ENCODE data around the gene FOXN4.
A peak's percentile ranks its signal among the peaks of the same experiment; 100 is the strongest.

Gene FOXN4

DNA sequence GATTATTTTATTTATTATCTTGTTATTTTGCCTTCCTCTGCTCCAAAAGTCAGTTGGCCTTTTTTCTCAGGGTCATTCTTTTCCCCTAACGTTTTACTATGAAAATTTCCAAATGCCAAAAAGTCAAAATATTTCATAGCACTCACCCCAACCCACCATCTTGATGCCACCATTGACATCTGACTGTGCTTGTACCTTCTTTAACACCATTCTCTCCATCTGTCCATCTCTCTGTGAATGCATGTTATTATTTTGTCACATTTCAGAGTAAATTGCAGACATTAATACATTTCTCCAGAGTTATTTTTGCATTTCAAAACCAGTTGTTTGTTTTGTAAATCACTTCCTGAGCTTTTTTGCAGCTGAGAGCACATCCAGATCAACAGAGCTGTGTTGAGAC is 38.6 kb downstream of the FOXN4 start:
- H3K14ac ChIP-seq (ENCODE audit: low read length): no peak overlapping the region
- no peak overlapping the region for H2BK15ac ChIP-seq (ENCODE audit: low read length)
- H2AFZ ChIP-seq (ENCODE audit: low read length): no peak overlapping the region
- H2BK120ac ChIP-seq (ENCODE audit: low read depth, low read length): no peak overlapping the region
- no peak overlapping the region for H3K4me3 ChIP-seq (ENCODE audit: low read length in 2 of 2)
- no peak overlapping the region for H3K9ac ChIP-seq (ENCODE audit: low read depth, low read length, poor library complexity)
- no peak overlapping the region for H3K23ac ChIP-seq (ENCODE audit: low read depth, low read length, poor library complexity)
- H3K79me1 ChIP-seq (ENCODE audit: low read depth, low read length): no peaks in the 10 kb centered on the region
- H3K4me2 ChIP-seq (ENCODE audit: insufficient read depth, low read length, poor library complexity, severe bottlenecking): no peak overlapping the region
- H3K9me3 ChIP-seq (replicated peaks in 1 of 2; ENCODE audit: control insufficient read depth in 2 of 2, insufficient read depth in 1 of 2, low read depth in 1 of 2, low read length in 2 of 2): peaks cover 2 to 5% of the 10 kb centered on the region in 2 donors
- no peak for DNase-seq (ENCODE audit: low spot score)
- H4K91ac ChIP-seq (ENCODE audit: low read depth, low read length, poor library complexity): no peak overlapping the region
- no peak overlapping the region for H2AK5ac ChIP-seq (ENCODE audit: low read depth, low read length)
- no peak overlapping the region for H3K18ac ChIP-seq (ENCODE audit: low read length)
- H2BK5ac ChIP-seq (ENCODE audit: low read length): no peak overlapping the region
- H3K27ac ChIP-seq (replicated peaks; ENCODE audit: low read length): no peak overlapping the region
- no CpG with 5 or more reads among the region's 1 CpG for WGBS, 2 donors (ENCODE audit: extremely low coverage in 2 of 2, insufficient read length in 2 of 2, insufficient replicate concordance in 1 of 2)
- peaks cover 0 to 6% of the 10 kb centered on the region in 2 donors for H3K36me3 ChIP-seq (replicated peaks in 1 of 2; ENCODE audit: control insufficient read depth in 2 of 2, insufficient read depth in 2 of 2, low read length in 2 of 2)
- H3K27me3 ChIP-seq (ENCODE audit: control insufficient read depth in 3 of 3, insufficient read depth in 3 of 3, low read depth in 1 of 3, low read length in 3 of 3): peaks cover 0 to 10% (median 0%) of the 10 kb centered on the region in 3 experiments
- H3K4ac ChIP-seq (ENCODE audit: low read length): no peak overlapping the region
- no peak overlapping the region for H4K8ac ChIP-seq (ENCODE audit: low read depth, low read length)
- no peaks in the 10 kb centered on the region for H3K4me1 ChIP-seq (ENCODE audit: control insufficient read depth in 2 of 2, insufficient read depth in 1 of 2, low read depth in 1 of 2, low read length in 2 of 2)
- H2BK12ac ChIP-seq (ENCODE audit: low read length): no peak overlapping the region

DNA sequence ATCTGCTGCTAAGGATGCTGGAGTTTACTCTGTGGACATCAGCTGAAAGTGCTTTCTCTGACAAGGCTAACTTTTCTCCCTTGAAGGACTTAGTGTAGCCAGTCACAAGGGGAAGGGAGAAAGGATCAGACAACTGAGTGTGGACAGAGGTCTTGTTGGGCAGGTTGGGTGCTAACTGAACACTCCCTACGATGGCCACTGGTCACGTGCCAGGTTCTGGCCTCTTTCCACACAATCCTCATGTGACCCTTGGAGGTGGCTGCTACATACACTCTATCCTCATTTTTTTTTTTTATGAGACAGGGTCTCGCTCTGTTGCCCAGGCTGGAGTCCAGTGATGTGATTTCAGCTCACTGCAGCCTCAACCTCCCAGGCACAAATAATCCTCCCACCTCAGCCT is 39.7 kb downstream of the FOXN4 start:
- no peak overlapping the region for H3K4ac ChIP-seq (ENCODE audit: low read length)
- H2AK5ac ChIP-seq (ENCODE audit: low read depth, low read length): no peak overlapping the region
- no peaks in the 10 kb centered on the region for H3K79me1 ChIP-seq (ENCODE audit: low read depth, low read length)
- H4K91ac ChIP-seq (ENCODE audit: low read depth, low read length, poor library complexity): no peak overlapping the region
- no peak overlapping the region for H4K8ac ChIP-seq (ENCODE audit: low read depth, low read length)
- no peak overlapping the region for H3K9ac ChIP-seq (ENCODE audit: low read depth, low read length, poor library complexity)
- H3K4me2 ChIP-seq (ENCODE audit: insufficient read depth, low read length, poor library complexity, severe bottlenecking): no peak overlapping the region
- H2BK15ac ChIP-seq (ENCODE audit: low read length): no peak overlapping the region
- H3K4me3 ChIP-seq (ENCODE audit: low read length in 2 of 2): no peak overlapping the region
- no peak for DNase-seq (ENCODE audit: low spot score)
- no peak overlapping the region for H2BK5ac ChIP-seq (ENCODE audit: low read length)
- no peaks in the 10 kb centered on the region for H3K4me1 ChIP-seq (ENCODE audit: control insufficient read depth in 2 of 2, insufficient read depth in 1 of 2, low read depth in 1 of 2, low read length in 2 of 2)
- no CpG with 5 or more reads among the region's 3 CpGs for WGBS, 2 donors (ENCODE audit: extremely low coverage in 2 of 2, insufficient read length in 2 of 2, insufficient replicate concordance in 1 of 2)
- H3K27ac ChIP-seq (replicated peaks; ENCODE audit: low read length): no peak overlapping the region
- H3K23ac ChIP-seq (ENCODE audit: low read depth, low read length, poor library complexity): no peak overlapping the region
- H3K14ac ChIP-seq (ENCODE audit: low read length): no peak overlapping the region
- H2BK120ac ChIP-seq (ENCODE audit: low read depth, low read length): no peak overlapping the region
- peaks cover 0 to 7% (median 0%) of the 10 kb centered on the region in 3 experiments for H3K27me3 ChIP-seq (ENCODE audit: control insufficient read depth in 3 of 3, insufficient read depth in 3 of 3, low read depth in 1 of 3, low read length in 3 of 3)
- H3K9me3 ChIP-seq (replicated peaks in 1 of 2; ENCODE audit: control insufficient read depth in 2 of 2, insufficient read depth in 1 of 2, low read depth in 1 of 2, low read length in 2 of 2): peaks cover 2 to 5% of the 10 kb centered on the region in 2 donors
- no peak overlapping the region for H2AFZ ChIP-seq (ENCODE audit: low read length)
- peaks cover 0 to 9% of the 10 kb centered on the region in 2 donors for H3K36me3 ChIP-seq (replicated peaks in 1 of 2; ENCODE audit: control insufficient read depth in 2 of 2, insufficient read depth in 2 of 2, low read length in 2 of 2)
- no peak overlapping the region for H3K18ac ChIP-seq (ENCODE audit: low read length)
- H2BK12ac ChIP-seq (ENCODE audit: low read length): no peak overlapping the region

DNA sequence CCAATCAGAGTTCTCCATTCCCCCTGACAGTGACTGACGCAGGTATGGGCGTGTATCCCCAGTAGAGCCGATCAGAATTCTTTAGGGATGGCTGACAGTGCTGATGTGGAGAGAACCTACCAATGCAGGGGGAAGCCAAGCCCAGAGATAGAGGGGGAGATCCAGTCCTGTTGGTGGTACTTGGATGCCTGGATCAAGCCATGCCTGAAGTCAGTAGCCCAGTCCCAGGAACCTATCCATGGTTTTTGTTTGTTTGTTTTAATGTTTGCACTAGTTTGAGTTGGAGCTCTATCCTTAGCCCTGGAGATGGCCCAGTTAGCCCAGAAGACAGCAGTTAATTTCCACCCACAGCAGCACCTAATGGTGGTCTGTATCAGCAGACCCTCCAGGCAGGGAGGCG is 40.2 kb downstream of the FOXN4 start:
- no peak overlapping the region for H2BK5ac ChIP-seq (ENCODE audit: low read length)
- no peak overlapping the region for H3K27ac ChIP-seq (replicated peaks; ENCODE audit: low read length)
- H2BK12ac ChIP-seq (ENCODE audit: low read length): no peak overlapping the region
- H2AK5ac ChIP-seq (ENCODE audit: low read depth, low read length): no peak overlapping the region
- H3K4me2 ChIP-seq (ENCODE audit: insufficient read depth, low read length, poor library complexity, severe bottlenecking): no peak overlapping the region
- no peak overlapping the region for H3K9ac ChIP-seq (ENCODE audit: low read depth, low read length, poor library complexity)
- peaks cover 2 to 5% of the 10 kb centered on the region in 2 donors for H3K9me3 ChIP-seq (replicated peaks in 1 of 2; ENCODE audit: control insufficient read depth in 2 of 2, insufficient read depth in 1 of 2, low read depth in 1 of 2, low read length in 2 of 2)
- H3K36me3 ChIP-seq (replicated peaks in 1 of 2; ENCODE audit: control insufficient read depth in 2 of 2, insufficient read depth in 2 of 2, low read length in 2 of 2): peaks cover 0 to 9% of the 10 kb centered on the region in 2 donors
- H3K14ac ChIP-seq (ENCODE audit: low read length): no peak overlapping the region
- no peaks in the 10 kb centered on the region for H3K4me1 ChIP-seq (ENCODE audit: control insufficient read depth in 2 of 2, insufficient read depth in 1 of 2, low read depth in 1 of 2, low read length in 2 of 2)
- no peak overlapping the region for H2AFZ ChIP-seq (ENCODE audit: low read length)
- H2BK120ac ChIP-seq (ENCODE audit: low read depth, low read length): no peak overlapping the region
- H3K4ac ChIP-seq (ENCODE audit: low read length): no peak overlapping the region
- H3K18ac ChIP-seq (ENCODE audit: low read length): no peak overlapping the region
- H3K23ac ChIP-seq (ENCODE audit: low read depth, low read length, poor library complexity): no peak overlapping the region
- no peaks in the 10 kb centered on the region for H3K79me1 ChIP-seq (ENCODE audit: low read depth, low read length)
- no peak for DNase-seq (ENCODE audit: low spot score)
- H3K27me3 ChIP-seq (ENCODE audit: control insufficient read depth in 3 of 3, insufficient read depth in 3 of 3, low read depth in 1 of 3, low read length in 3 of 3): peaks cover 0 to 7% (median 0%) of the 10 kb centered on the region in 3 experiments
- H3K4me3 ChIP-seq (ENCODE audit: low read length in 2 of 2): no peak overlapping the region
- H4K8ac ChIP-seq (ENCODE audit: low read depth, low read length): no peak overlapping the region
- no peak overlapping the region for H2BK15ac ChIP-seq (ENCODE audit: low read length)
- WGBS, 2 donors (ENCODE audit: extremely low coverage in 2 of 2, insufficient read length in 2 of 2, insufficient replicate concordance in 1 of 2): no CpG with 5 or more reads among the region's 4 CpGs
- no peak overlapping the region for H4K91ac ChIP-seq (ENCODE audit: low read depth, low read length, poor library complexity)

DNA sequence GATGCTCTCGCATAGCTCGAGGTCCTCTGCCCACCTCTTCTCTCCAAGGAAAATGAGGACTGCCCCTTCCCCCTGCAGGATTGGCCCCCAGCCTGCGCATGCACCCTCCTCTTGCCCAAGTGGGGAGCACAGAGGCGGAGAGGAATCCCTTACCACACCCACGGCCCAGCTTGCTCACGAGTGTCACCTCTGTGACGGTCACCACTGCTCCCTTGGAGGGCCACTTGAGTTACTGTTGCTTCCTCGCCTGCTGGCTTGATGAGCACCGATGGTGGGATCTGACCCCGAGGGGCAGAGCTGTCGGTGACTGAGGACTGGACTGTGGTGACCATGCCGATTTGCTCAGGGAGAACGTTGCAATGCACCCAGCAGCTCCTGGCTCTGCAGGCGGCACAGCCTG is 41.7 kb downstream of the FOXN4 start:
- no CpG with 5 or more reads among the region's 14 CpGs for WGBS, 2 donors (ENCODE audit: extremely low coverage in 2 of 2, insufficient read length in 2 of 2, insufficient replicate concordance in 1 of 2)
- Histone ChIP-seq H3K79me1 (ENCODE audit: low read depth, low read length) (no peaks in the 10 kb centered on the region), H2BK5ac (ENCODE audit: low read length) (no peak overlapping the region), H3K4me2 (ENCODE audit: insufficient read depth, low read length, poor library complexity, severe bottlenecking) (no peak overlapping the region), H4K8ac (ENCODE audit: low read depth, low read length) (no peak overlapping the region), H4K91ac (ENCODE audit: low read depth, low read length, poor library complexity) (no peak overlapping the region), H3K14ac (ENCODE audit: low read length) (peak overlapping the region; percentile 17), H2AFZ (ENCODE audit: low read length) (no peak overlapping the region), H3K23ac (ENCODE audit: low read depth, low read length, poor library complexity) (no peak overlapping the region), H2BK12ac (ENCODE audit: low read length) (no peak overlapping the region), H3K4ac (ENCODE audit: low read length) (no peak overlapping the region), H2BK15ac (ENCODE audit: low read length) (no peak overlapping the region), H3K9me3 (replicated peaks in 1 of 2; ENCODE audit: control insufficient read depth in 2 of 2, insufficient read depth in 1 of 2, low read depth in 1 of 2, low read length in 2 of 2) (peaks cover 2 to 10% of the 10 kb centered on the region in 2 donors), H2BK120ac (ENCODE audit: low read depth, low read length) (no peak overlapping the region), H3K36me3 (replicated peaks in 1 of 2; ENCODE audit: control insufficient read depth in 2 of 2, insufficient read depth in 2 of 2, low read length in 2 of 2) (peaks cover 0 to 9% of the 10 kb centered on the region in 2 donors), H3K27me3 (ENCODE audit: control insufficient read depth in 3 of 3, insufficient read depth in 3 of 3, low read depth in 1 of 3, low read length in 3 of 3) (no peaks in the 10 kb centered on the region), H3K4me1 (ENCODE audit: control insufficient read depth in 2 of 2, insufficient read depth in 1 of 2, low read depth in 1 of 2, low read length in 2 of 2) (no peaks in the 10 kb centered on the region), H2AK5ac (ENCODE audit: low read depth, low read length) (peak overlapping the region; percentile 6), H3K4me3 (ENCODE audit: low read length in 2 of 2) (peak overlapping the region in 1 of 2 donors; percentile 20), H3K27ac (replicated peaks; ENCODE audit: low read length) (no peak overlapping the region), H3K18ac (ENCODE audit: low read length) (peak overlapping the region; percentile 86), H3K9ac (ENCODE audit: low read depth, low read length, poor library complexity) (peak overlapping the region; percentile 14)
- DNase-seq (ENCODE audit: low spot score): no peak

All from neuronal stem cell (in vitro differentiated cells).